GM12878 (cell line): ENCODE results near the gene PDZD8. TPM values are rescaled to one million over a fixed set of nuclear protein-coding genes. Genes with fewer than 3 reads are reported as not detected.

Experiments
- ATF2 ChIP-seq: IDR thresholded peaks from 2 replicates; pipeline ENCODE4 v1.6.1; 2012; ENCODE audit warnings: low read length, inconsistent platforms
- ATF3 ChIP-seq: IDR thresholded peaks from 2 replicates; pipeline ENCODE4 v1.6.1; 2011; ENCODE audit warnings: low read depth, mild to moderate bottlenecking, low read length, moderate library complexity, borderline replicate concordance; ENCODE audit errors: extremely low read depth
- CBX5 ChIP-seq: sonication (generic); IDR thresholded peaks from 2 replicates; pipeline ENCODE4 v1.6.1; 2016; ENCODE audit warnings: low read depth, moderate library complexity, mild to moderate bottlenecking, inconsistent platforms
- CEBPZ ChIP-seq: fragments of 150-350 bp; IDR thresholded peaks from 2 replicates; pipeline ENCODE4 v1.6.1; 2016; ENCODE audit warnings: low read depth, low read length
- CREM ChIP-seq: IDR thresholded peaks from 2 replicates; pipeline ENCODE4 v1.6.1; 2014; ENCODE audit warnings: antibody characterized with exemption, low read depth
- HCFC1 ChIP-seq: fragments of 150-350 bp; IDR thresholded peaks from 2 replicates; pipeline ENCODE4 v1.6.1; 2014; ENCODE audit warnings: low read length
- IRF3 ChIP-seq: fragments of 450-650 bp; IDR thresholded peaks from 2 replicates; pipeline ENCODE4 v1.6.1; 2014; ENCODE audit warnings: mild to moderate bottlenecking
- MLLT1 ChIP-seq: fragments of 450-650 bp; IDR thresholded peaks from 2 replicates; pipeline ENCODE4 v1.6.1; 2016; ENCODE audit warnings: mild to moderate bottlenecking
- NFIC ChIP-seq: IDR thresholded peaks from 2 replicates; pipeline ENCODE4 v1.6.1; 2012; ENCODE audit warnings: low read depth, mild to moderate bottlenecking, inconsistent platforms, low read length, moderate library complexity
- NRF1 ChIP-seq: conservative IDR thresholded peaks from 2 replicates; pipeline ENCODE4 v1.6.1; 2011; ENCODE audit warnings: mild to moderate bottlenecking, low read depth, low read length, improper control_type of control experiment
- RAD51 ChIP-seq: fragments of 450-650 bp; IDR thresholded peaks from 2 replicates; pipeline ENCODE4 v1.6.1; 2016; ENCODE audit warnings: moderate library complexity, mild to moderate bottlenecking, inconsistent platforms
- SIX5 ChIP-seq: IDR thresholded peaks from 2 replicates; pipeline ENCODE4 v1.6.1; 2011; ENCODE audit warnings: mild to moderate bottlenecking, low read depth, low read length, moderate library complexity; ENCODE audit not compliant: severe bottlenecking
- SMAD1 ChIP-seq: fragments of 450-650 bp; IDR thresholded peaks from 2 replicates; pipeline ENCODE4 v1.6.1; 2018; ENCODE audit warnings: mild to moderate bottlenecking, low read depth; ENCODE audit not compliant: partially characterized antibody
- SPI1 ChIP-seq: IDR thresholded peaks from 2 replicates; pipeline ENCODE4 v1.6.1; 2011; ENCODE audit warnings: low read depth, mild to moderate bottlenecking, low read length, moderate library complexity, borderline replicate concordance; ENCODE audit not compliant: insufficient read depth
- TCF12 ChIP-seq: IDR thresholded peaks from 2 replicates; pipeline ENCODE4 v1.6.1; 2011; ENCODE audit warnings: low read depth, mild to moderate bottlenecking, low read length
- ZBTB11 ChIP-seq: fragments of 450-650 bp; formaldehyde crosslinking; IDR thresholded peaks from 2 replicates; pipeline ENCODE4 v1.5.0; 2022; ENCODE audit warnings: mild to moderate bottlenecking, missing genetic modification characterization
- ZNF207 ChIP-seq: fragments of 450-650 bp; IDR thresholded peaks from 2 replicates; pipeline ENCODE4 v1.6.1; 2014; ENCODE audit warnings: antibody characterized with exemption, mild to moderate bottlenecking, borderline replicate concordance
- polyA plus RNA-seq, 11 experiments: library from polyadenylated mRNA; depleted of rRNA in 4 of 11; unstranded in 6 of 11; stranded (reverse) in 5 of 11; fragments of >200 nt; fragmentation: Nextera tagmentation in 4 of 11; fragmentation: Illumina TruSeq in 1 of 11; extraction: Ambion mirVana in 4 of 11; extraction: Trizol in 1 of 11; gene quantifications; 1 replicate in 1 of 11; 2 replicates in 10 of 11; pipeline versions ENCODE4 v1.2.1 to v1.2.3, GENCODE V29; 2011 to 2016; ENCODE audit warnings: inconsistent platforms in 2 of 11, missing spikeins in 2 of 11, low read depth in 1 of 11
- total RNA-seq, 4 experiments: library from RNA; depleted of rRNA in 3 of 4; stranded (reverse); fragments of >200 nt in 3 of 4; fragmentation: Illumina TruSeq in 1 of 4; extraction: Trizol in 1 of 4; gene quantifications; 2 replicates each; pipeline versions ENCODE4 v1.2.1 to v1.2.3, GENCODE V29; 2013 to 2021

PDZD8 gene
- total and polyA plus RNA-seq, 10 of the 15 experiments (the other 5 are each of a cell fraction or from before 2014, with no cell fraction given): 2.0 to 21.2 (median 6.7) TPM

GRCh38 chr10:117375360-117376178 is at the start of gene PDZD8 (continued):
- TF ChIP-seq ATF2 (no peak), RAD51 (no peak), HCFC1 (0 out of 2 replicates have a peak, but pooled peaks have one; percentile 15), SIX5 (no peak), ZBTB11 (CRISPR knock-in tag) (no peak), CREM (peak; percentile 73; the same call in 1 of the 2 replicates), IRF3 (no peak), MLLT1 (no peak), ZNF207 (no peak), NRF1 (no peak), TCF12 (no peak), SMAD1 (no peak), CBX5 (0 out of 2 replicates have a peak, but pooled peaks have one; percentile 7), CEBPZ (no peak), SPI1 (no peak), NFIC (no peak), ATF3 (no peak)
